ENCODE measurements around the gene GAR1.

DNA sequence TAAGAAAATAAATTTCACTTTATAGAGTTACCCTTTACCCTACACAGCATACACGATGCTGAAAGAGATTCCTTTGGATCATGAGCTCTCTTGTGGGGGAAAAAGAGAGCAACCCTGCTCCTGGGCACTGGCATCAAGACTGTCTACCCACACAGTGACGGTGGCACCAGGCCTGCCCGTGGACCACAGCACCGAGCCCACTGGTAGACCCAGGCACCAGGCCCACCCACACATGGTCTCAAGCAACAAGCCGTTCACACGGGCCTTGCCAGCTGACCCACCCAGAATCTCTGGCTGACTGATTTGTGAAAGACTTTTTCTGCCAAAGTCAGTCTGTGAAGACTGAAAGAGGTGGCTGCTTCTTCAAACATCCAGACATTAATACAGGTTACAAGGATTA is 20.5 kb upstream of the GAR1 start:
- TF ChIP-seq, protein P1, sequence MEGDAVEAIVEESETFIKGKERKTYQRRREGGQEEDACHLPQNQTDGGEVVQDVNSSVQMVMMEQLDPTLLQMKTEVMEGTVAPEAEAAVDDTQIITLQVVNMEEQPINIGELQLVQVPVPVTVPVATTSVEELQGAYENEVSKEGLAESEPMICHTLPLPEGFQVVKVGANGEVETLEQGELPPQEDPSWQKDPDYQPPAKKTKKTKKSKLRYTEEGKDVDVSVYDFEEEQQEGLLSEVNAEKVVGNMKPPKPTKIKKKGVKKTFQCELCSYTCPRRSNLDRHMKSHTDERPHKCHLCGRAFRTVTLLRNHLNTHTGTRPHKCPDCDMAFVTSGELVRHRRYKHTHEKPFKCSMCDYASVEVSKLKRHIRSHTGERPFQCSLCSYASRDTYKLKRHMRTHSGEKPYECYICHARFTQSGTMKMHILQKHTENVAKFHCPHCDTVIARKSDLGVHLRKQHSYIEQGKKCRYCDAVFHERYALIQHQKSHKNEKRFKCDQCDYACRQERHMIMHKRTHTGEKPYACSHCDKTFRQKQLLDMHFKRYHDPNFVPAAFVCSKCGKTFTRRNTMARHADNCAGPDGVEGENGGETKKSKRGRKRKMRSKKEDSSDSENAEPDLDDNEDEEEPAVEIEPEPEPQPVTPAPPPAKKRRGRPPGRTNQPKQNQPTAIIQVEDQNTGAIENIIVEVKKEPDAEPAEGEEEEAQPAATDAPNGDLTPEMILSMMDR (IDR thresholded peaks at IDR 0.05) = no peak
- TF ChIP-seq POLR2A (IDR thresholded peaks at IDR 0.05) = no peak

Data from esophagus squamous epithelium (tissue), 4 donors.